Sigmoid colon (tissue), 7 donors: ENCODE data around the gene TRAPPC13. TPM values are rescaled to one million over a fixed set of nuclear protein-coding genes. Genes with fewer than 3 reads are reported as not detected.
A peak's percentile ranks its signal among the peaks of the same experiment; 100 is the strongest.
"Not testable (repeated sequence)": the region's sequence is repeated elsewhere in the genome, so short reads cannot be mapped to it uniquely, and the experiment has no call there.

ENCODE experiments used
- DNase-seq: peaks from one replicate; pipeline ENCODE4 v3.0.0-alpha.2; 2019
- H3K27ac ChIP-seq, 4 donors: fragments of 200-600 bp; sonication (generic); one replicate each; pipeline ENCODE4 v1.5.1; 2016 to 2019; ENCODE audit warnings: mild to moderate bottlenecking in 1 of 4
- H3K27me3 ChIP-seq, 3 donors: fragments of 200-600 bp; sonication (generic); one replicate each; pipeline ENCODE4 v1.5.1; 2019; ENCODE audit warnings: mild to moderate bottlenecking in 1 of 3
- H3K36me3 ChIP-seq, 4 donors: fragments of 200-600 bp; sonication (generic); one replicate each; pipeline ENCODE4 v1.5.1; 2016 to 2019
- H3K4me1 ChIP-seq, 4 donors: fragments of 200-600 bp; sonication (generic); one replicate each; pipeline ENCODE4 v1.5.1; 2017 to 2019
- H3K4me3 ChIP-seq, 4 donors: fragments of 200-600 bp; sonication (generic); one replicate each; pipeline ENCODE4 v1.5.1; 2017 to 2019; ENCODE audit warnings: mild to moderate bottlenecking in 2 of 4, moderate library complexity in 1 of 4
- H3K9me3 ChIP-seq, 4 donors: fragments of 200-600 bp in 3 of 4; sonication (generic) in 3 of 4; one replicate each; pipeline versions ENCODE4 v1.5.1 to v1.6.1; 2013 to 2019
- CTCF ChIP-seq, 4 experiments: fragments of 450-650 bp in 3 of 4; fragments of 200-600 bp in 1 of 4; IDR thresholded peaks; one replicate each; pipeline ENCODE4 v1.5.1; 2016 to 2019; ENCODE audit warnings: antibody characterized with exemption in 4 of 4, mild to moderate bottlenecking in 3 of 4, moderate library complexity in 2 of 4
- EP300 ChIP-seq, 4 donors: sonication (generic); formaldehyde crosslinking; IDR thresholded peaks; one replicate each; pipeline ENCODE4 v1.6.1; 2017; ENCODE audit warnings: antibody characterized with exemption in 4 of 4
- POLR2A ChIP-seq, 2 donors: fragments of 450-650 bp; IDR thresholded peaks; one replicate each; pipeline ENCODE4 v1.6.1; 2016; ENCODE audit warnings: antibody characterized with exemption in 2 of 2, mild to moderate bottlenecking in 2 of 2, moderate library complexity in 2 of 2
- POLR2AphosphoS5 ChIP-seq, 4 donors: sonication (generic); formaldehyde crosslinking; IDR thresholded peaks; one replicate each; pipeline ENCODE4 v1.6.1; 2017; ENCODE audit warnings: antibody characterized with exemption in 4 of 4
- WGBS, 2 donors: extraction: QIAGEN DNeasy Blood & Tissue Kit; methylation state at CpG; one replicate each; pipeline ENCODE4 v1.1.7; 2013; 5-methylcytosine and 5-hydroxymethylcytosine counted together
- intact Hi-C: fragments of 100-400 bp; cut with DNase I; formaldehyde crosslinking; loops from one replicate; pipeline ENCODE4 v1.15.1; 2023
- polyA plus RNA-seq, 3 donors: library from polyadenylated mRNA; stranded (reverse); fragments of 200-250 nt; gene quantifications; one replicate each; pipeline ENCODE4 v1.2.3, GENCODE V29; 2013
- total RNA-seq, 4 donors: library from RNA; depleted of rRNA; stranded (reverse); fragments of >200 nt; gene quantifications; one replicate each; pipeline ENCODE4 v1.1.0, GENCODE V29; 2016
- donor health status: healthy with polysubstance abuse.
- donor health status: Bipolar disorder and iron deficiency.
- donor health status: healthy.

TRAPPC13 gene
- total and polyA plus RNA-seq, 7 donors = 12.4 to 43.2 (median 24.4) TPM

- TF ChIP-seq POLR2A (IDR thresholded peaks at IDR 0.05) (no peak), POLR2AphosphoS5 (IDR thresholded peaks at IDR 0.05) (no peak), EP300 (IDR thresholded peaks at IDR 0.05) (no peak), CTCF (IDR thresholded peaks at IDR 0.05) (no peak)
- 82 to 85% methylated on average over 4 of the region's 4 CpGs for WGBS, 2 donors
- Histone ChIP-seq H3K27me3 (no peaks in the 10 kb centered on the region), H3K4me1 (no peaks in the 10 kb centered on the region), H3K9me3 (no peaks in the 10 kb centered on the region), H3K27ac (no peak overlapping the region), H3K4me3 (no peak overlapping the region), H3K36me3 (peaks cover 6 to 97% (median 34%) of the 10 kb centered on the region in 4 donors)
- no peak for DNase-seq
- intact Hi-C loops = no loop called here
Observed at GRCh38 chr5:65612298-65612907, 12.4 kb upstream of the TRAPPC13 start.

GRCh38 chr5:65620021-65620420 lies 4.8 kb upstream of the TRAPPC13 start:
- Histone ChIP-seq H3K27me3 (no peaks in the 10 kb centered on the region), H3K27ac (no peak overlapping the region), H3K4me3 (no peak overlapping the region), H3K36me3 (peaks cover 0 to 31% (median 6%) of the 10 kb centered on the region in 4 donors), H3K4me1 (peaks cover 0 to 37% (median 22%) of the 10 kb centered on the region in 4 donors), H3K9me3 (no peaks in the 10 kb centered on the region)
- intact Hi-C loops = loop anchor here (5.0 to 10.0 kb wide), 3 partner anchors 305 to 522 kb away; partner anchors contain the start of genes ERBIN and SREK1
- TF ChIP-seq POLR2AphosphoS5 (IDR thresholded peaks at IDR 0.05) = no peak
- TF ChIP-seq EP300 (IDR thresholded peaks at IDR 0.05) = no peak
- no peak for TF ChIP-seq POLR2A (IDR thresholded peaks at IDR 0.05)
- TF ChIP-seq CTCF (IDR thresholded peaks at IDR 0.05) = no peak
- WGBS, 2 donors = 94 to 95% methylated on average over 4 of the region's 4 CpGs
- no peak for DNase-seq

- H3K27ac ChIP-seq = not testable (repeated sequence)
- WGBS, 2 donors = 92 to 94% methylated on average over 4 of the region's 4 CpGs
- H3K4me1 ChIP-seq = peaks cover 0 to 52% (median 34%) of the 10 kb centered on the region in 4 donors
Observed at GRCh38 chr5:65621961-65622360, 2.9 kb upstream of the TRAPPC13 start.

GRCh38 chr5:65623482-65623881 lies 1.3 kb upstream of the TRAPPC13 start:
- intact Hi-C loops = loop anchor here (5.0 to 10.0 kb wide), 3 partner anchors 301 to 519 kb away; partner anchors contain the start of genes ERBIN and SREK1
- no peaks in the 10 kb centered on the region for H3K36me3 ChIP-seq
- no peak for DNase-seq
- no peaks in the 10 kb centered on the region for H3K27me3 ChIP-seq
- WGBS, 2 donors = 3 to 7% methylated on average over 9 of the region's 9 CpGs
- TF ChIP-seq POLR2A (IDR thresholded peaks at IDR 0.05) = no peak
- no peak for TF ChIP-seq POLR2AphosphoS5 (IDR thresholded peaks at IDR 0.05)
- TF ChIP-seq EP300 (IDR thresholded peaks at IDR 0.05) = no peak
- TF ChIP-seq CTCF (IDR thresholded peaks at IDR 0.05) = no peak
- peaks cover 0 to 52% (median 34%) of the 10 kb centered on the region in 4 donors for H3K4me1 ChIP-seq
- no peaks in the 10 kb centered on the region for H3K9me3 ChIP-seq
- H3K27ac ChIP-seq = peak overlapping the region; percentile 80 to 92 (median 83)
- peak overlapping the region; percentile 70 to 90 (median 76) for H3K4me3 ChIP-seq

More at GRCh38 chr5:65621961-65622360, 2.9 kb upstream of the TRAPPC13 start:
- DNase-seq, H3K4me3 ChIP-seq, H3K9me3 ChIP-seq, H3K27me3 ChIP-seq: not testable (repeated sequence)
- intact Hi-C loops = loop anchor here (5.0 to 10.0 kb wide), 3 partner anchors 303 to 520 kb away; partner anchors contain the start of genes ERBIN and SREK1
- peaks cover 0 to 11% (median 0%) of the 10 kb centered on the region in 4 donors for H3K36me3 ChIP-seq

GRCh38 chr5:65624025-65624570 lies 729 bp upstream of the TRAPPC13 start, which contains the start of gene TRIM23:
Gene TRIM23, minus strand, starts transcription at chr5:65624333. Its CDS starts 59 bp downstream, at chr5:65624274.
- peaks cover 0 to 4% (median 0%) of the 10 kb centered on the region in 4 donors for H3K36me3 ChIP-seq
- 0% methylated on average over 32 of the region's 32 CpGs for WGBS, 2 donors
- H3K4me1 ChIP-seq = peaks cover 0 to 47% (median 34%) of the 10 kb centered on the region in 4 donors
- no peaks in the 10 kb centered on the region for H3K27me3 ChIP-seq
- DNase-seq = peak; percentile 96
- H3K9me3 ChIP-seq = no peaks in the 10 kb centered on the region
- peak within 1 kb of the TSS; percentile 70 to 90 (median 76) for H3K4me3 ChIP-seq
- TF ChIP-seq CTCF (IDR thresholded peaks at IDR 0.05) (no peak), POLR2AphosphoS5 (IDR thresholded peaks at IDR 0.05) (peak; percentile 21 to 81 (median 79)), POLR2A (IDR thresholded peaks at IDR 0.05) (peak in 1 of 2 donors; percentile 10), EP300 (IDR thresholded peaks at IDR 0.05) (no peak)
- peak within 1 kb of the TSS; percentile 80 to 92 (median 83) for H3K27ac ChIP-seq
- intact Hi-C loops = loop anchor here (2.0 to 10.0 kb wide), 4 partner anchors 61 to 518 kb away; partner anchors contain the start of genes CENPK, ERBIN, PPWD1 and SREK1
